ENCODE results near the gene ALDH1A3.

ALDH1A3 gene

DNA sequence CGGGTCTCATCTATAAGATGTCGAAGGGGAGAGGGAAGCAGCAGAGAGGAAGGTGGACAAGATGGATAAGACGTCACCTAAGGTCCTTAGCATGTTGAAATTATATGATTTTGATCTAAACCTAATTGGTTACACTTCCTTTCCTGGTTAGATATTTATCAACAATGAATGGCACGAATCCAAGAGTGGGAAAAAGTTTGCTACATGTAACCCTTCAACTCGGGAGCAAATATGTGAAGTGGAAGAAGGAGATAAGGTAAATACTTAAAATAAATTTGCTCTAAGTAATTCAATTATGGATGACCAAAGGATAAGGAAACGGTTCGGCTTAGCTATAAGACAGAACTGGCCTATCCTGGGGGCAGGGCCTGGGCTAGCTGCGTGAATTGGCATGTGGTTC is 5.5 kb downstream of the ALDH1A3 start:
- DNase-seq: no peak

DNA sequence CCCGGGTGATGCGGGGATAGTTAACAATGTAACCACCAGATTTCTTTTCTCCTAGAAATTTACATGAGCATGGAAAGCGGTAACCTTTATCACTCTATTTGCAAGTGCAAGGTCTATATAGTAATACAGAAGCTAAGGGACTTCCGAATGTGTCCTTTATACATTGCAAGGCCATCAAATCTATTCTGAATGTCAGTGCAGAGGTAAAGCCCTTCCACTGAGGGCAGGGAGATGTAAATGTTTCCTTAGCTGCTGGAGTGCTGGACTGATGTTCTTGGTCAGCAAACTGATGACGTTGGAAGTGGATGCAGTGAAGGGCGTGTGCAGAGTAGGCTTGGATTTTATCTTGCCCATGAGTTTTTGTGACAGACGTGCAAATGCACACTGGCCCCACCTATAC is 6.2 kb downstream of the ALDH1A3 start:
- no peak for DNase-seq

DNA sequence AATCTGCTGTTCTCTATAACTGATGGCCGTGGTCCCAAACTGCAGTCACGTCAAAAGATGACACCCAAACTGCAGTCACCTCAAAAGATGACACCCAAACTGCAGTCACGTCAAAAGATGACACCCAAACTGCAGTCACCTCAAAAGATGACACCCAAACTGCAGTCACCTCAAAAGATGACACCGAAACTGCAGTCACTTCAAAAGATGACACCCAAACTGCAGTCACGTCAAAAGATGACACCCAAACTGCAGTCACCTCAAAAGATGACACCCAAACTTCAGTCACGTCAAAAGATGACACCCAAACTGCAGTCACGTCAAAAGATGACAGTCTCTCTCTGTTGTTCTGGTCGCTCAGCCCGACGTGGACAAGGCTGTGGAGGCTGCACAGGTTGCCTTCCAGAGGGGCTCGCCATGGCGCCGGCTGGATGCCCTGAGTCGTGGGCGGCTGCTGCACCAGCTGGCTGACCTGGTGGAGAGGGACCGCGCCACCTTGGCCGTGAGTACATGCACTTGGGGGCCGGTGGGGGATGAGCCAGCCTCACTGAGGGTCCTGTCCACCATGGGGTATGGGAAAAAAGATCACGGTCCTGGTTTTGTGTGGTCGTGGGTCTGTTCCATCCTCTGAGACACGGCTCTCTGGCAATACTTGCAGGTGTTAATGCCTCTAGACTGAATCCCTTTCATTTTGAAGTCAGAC is 7.7 kb downstream of the ALDH1A3 start:
- DNase-seq: no peak

DNA sequence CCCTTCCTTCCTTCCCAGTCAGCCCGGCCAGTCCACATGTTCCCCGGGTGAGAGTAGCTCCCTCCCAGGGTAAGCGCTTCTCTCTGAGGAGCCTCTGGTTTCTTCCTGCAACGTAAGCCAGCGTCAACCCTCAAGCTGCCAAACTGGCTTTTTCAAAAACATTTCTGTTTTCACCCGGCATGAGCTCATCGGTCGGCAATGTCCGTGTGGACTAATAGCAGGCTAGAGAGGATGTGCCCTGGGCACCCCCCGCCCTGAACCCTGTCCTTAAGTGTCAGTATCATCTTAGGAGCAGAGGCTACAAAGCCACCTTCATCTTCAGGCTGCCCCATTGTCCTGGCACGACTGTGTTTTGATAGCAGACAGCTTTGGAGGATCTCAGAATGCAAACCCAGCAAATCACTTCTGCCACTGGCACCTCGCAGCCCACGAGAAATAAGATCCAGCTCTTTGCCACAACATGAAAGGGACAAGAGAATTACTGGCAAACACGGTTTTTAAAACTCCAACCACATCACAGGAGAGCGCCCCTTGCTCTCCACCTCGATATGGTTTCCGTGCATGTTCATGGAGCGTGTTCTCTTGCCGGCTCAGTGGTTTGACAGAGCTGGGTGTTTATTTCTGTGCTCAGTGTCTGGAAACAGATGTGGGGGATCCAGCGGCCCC is 9.9 kb downstream of the ALDH1A3 start:
- DNase-seq: no peak

DNA sequence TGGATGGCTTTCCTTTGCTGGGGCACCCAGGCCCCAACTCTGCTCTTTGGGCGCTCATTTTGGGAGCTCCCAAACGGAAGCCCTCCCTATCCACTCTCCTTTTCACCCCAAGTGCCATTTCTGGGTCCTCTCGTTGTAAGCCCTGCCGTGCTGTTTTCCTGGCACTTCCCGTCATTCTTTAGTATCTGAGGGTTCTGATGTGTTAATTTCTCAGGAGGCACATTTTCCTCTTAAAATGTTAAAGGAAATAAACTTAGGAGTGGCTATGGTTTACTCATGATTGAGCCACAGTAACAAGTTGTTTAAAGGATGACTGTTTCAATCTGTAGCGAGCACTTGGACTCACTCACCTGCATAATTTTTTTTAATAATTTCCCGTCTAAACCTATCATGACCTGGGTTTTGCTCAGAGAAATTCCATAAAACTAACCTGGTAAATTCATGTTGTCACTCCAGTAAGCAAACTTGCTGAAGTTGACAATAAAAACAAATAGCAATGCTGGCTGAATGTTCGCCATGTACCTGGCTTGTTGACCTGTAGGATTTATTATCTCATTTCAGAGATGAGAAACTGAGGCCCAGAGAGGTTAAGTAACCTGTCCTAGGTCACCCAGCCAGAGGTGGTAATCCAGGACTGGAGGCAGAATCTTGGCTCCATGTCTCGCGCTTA is 10.6 kb downstream of the ALDH1A3 start:
- no peak for DNase-seq

DNA sequence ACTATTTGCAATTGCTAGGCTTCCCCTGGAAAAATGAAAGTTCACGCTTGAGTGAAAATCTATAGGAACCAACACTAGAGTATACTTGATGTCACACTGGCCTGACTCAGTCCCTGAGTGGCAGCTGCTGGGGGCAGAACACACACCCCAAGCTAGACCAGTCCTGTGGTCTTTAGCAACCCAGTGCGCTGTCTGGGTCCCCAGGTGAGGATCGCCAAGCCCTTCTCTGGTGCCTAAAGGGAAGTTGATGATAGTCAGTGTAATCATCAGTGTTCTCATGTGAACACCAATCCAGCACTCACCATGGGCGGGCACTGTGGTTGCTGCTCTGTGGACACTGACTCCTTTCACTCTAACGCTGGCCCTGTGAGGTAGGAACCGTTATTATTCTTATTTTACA is 11.2 kb downstream of the ALDH1A3 start:
- DNase-seq: no peak

DNA sequence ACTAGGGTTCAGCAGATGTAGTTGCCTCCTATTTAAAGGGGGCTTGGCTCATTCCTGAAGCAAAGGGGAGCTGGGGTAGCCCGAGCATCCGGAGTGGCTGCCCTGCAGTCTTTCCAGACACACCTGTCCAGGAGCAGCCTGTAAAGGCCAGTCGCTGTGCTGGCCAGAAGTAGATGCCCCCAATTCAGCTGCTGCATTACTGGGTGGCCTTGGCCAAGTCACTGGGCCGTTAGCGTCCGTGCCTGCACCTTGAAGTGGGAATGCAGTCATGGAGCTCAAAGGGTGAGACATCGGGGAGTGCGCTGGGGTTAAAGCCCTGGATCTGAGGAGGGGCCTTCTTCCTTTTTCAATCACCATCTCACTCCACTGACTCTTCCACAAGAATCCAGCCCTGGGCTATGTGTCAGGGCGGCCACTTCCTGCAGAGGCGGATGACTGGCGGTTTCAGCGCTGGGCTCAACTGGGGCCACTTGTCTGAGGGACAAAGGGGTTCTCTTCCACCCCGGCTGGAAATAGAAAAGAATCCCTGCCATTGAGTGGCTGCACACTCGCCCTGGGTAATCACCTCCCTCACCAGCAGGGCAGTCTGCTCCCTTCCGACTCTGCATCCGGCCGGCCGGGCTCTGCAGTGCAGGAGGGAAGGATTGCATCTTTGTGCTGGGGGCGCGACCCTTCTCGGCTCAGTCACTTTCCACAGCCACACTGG is 11.8 kb downstream of the ALDH1A3 start:
- DNase-seq: no peak

DNA sequence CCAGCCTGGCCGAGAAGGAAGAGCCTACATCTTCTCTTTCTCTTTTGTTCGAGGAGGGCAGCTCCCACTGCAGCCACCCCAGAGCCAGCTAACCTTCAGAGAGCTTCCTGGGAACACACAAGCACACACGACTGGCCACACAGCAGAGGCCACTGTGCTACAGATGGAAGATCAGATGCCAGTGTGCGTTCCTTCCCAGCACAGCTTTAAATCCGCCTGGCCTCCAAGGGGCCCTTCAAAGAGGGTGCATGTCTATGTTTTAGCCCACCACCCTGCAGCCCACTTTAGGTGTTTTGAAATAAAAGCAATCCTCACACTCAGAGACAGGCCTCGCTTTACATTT is 12.4 kb downstream of the ALDH1A3 start:
- DNase-seq: no peak

DNA sequence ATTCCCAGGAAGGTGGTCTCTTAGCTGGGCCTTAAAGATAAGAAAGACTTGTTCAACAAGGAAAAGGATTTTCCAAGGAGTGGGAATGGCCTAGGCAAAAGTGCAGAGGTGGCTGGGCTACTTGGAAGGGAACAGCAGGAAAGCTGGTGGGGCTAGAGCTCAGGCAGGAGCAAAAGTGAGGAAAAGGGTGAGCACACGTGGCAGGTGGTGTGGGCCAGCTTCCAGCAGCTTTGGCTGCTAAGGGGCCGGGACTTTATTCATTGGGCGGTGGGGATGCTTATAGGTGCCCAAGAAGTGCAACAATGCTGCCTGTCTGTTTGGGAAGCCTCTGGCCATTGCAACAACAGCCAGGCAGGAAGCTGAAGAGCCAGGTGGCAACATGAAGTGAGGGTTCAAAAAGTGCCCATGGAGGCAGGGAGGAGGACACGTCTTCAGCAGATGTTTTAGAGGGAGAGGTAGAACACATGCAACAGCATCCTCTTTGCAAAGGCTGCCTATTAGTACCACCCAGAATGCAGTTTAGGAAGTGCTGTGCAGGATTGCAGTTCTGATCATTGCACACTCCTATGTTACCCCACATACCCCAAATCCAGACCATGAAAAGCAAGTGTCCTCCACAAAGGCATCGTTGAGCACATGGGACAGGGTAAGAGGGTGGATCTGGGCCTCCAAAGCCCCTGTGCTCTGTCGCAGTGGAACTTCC is 13.8 kb downstream of the ALDH1A3 start:
- DNase-seq: no peak

DNA sequence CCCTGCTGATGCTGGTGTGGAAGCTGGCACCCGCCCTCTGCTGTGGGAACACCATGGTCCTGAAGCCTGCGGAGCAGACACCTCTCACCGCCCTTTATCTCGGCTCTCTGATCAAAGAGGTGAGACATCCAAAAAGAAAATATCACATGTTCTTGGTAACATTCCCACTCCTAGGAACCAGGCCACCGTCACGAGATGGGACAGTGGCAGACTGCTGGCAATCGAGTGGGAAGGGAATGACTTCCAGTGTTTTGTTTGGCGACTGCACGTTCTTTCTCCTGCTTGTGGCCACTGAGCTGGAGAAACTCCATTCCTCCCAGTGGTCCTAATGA is 14.3 kb downstream of the ALDH1A3 start:
- no peak for DNase-seq

DNA sequence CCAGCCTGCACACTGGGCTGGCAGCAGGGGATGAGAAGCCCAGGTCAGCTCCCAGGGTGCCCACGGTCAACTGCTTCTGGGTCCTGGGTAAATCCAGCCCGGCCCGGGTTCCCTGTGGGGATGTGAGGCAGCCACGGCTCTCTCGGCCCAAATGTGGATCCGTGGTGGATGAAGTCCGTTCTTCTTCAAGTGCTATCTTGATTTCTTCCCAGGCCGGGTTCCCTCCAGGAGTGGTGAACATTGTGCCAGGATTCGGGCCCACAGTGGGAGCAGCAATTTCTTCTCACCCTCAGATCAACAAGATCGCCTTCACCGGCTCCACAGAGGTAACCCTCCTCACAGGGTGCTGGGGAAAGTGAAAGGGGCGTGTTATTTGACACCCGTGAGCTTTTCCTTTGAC is 16.1 kb downstream of the ALDH1A3 start:
- DNase-seq: no peak

DNA sequence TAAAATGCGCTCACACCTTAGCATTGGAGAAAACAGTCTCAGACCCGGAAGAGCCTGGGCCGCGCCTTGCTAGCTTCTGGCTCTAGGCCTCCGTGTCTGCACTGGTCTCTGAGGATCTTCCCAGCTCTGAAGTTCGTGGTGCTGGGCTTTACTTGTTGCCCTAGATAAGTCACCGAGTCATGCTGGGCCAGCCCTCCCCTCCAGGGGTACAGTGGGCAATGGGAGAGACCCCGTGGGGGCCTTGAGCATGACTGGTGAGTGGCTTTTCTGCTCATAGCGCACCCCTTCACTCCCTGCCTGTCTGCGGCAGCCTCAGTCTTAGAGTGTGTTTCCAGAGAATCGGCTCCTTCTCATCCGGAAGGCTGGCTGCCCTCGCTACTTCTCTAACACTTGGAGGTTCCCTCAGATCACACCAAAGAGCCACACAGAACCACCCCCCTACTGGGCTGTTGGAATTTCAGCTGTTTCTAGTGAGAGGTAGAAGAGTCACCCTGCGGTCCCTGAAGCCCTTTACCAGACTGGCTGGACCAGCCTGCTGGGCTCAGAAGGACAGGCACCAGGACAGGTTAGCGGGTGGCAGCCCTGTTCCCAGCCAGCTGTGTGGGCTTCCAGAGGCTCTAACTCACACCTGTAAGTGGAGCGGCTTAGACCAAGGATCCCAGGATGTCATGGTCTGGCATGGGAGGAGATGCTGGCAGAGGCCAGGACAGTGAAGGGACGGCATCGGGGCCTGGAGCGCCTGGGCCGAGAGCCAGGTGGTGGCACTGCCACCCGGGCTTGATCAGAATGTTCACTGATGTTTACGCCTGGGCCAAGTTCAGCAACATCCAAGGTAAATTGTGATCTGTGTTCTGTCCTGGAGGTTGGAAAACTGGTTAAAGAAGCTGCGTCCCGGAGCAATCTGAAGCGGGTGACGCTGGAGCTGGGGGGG is 17.9 kb downstream of the ALDH1A3 start:
- no peak for DNase-seq

DNA sequence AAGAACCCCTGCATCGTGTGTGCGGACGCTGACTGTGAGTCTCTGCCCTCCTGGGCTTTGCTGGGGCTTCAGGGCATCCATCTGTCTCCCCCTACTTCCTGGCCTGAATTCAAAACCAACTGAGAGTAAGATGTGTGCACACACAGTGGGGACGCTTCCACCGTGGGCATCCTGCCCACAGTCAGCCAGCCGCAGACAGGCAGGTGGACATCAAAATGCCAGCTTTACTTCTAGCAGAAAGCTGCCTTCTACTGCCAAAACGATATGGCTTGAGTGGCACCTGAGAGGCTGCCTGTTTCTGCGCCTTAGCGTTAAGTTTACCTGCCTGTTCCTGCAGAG is 18.5 kb downstream of the ALDH1A3 start:
- no peak for DNase-seq

DNA sequence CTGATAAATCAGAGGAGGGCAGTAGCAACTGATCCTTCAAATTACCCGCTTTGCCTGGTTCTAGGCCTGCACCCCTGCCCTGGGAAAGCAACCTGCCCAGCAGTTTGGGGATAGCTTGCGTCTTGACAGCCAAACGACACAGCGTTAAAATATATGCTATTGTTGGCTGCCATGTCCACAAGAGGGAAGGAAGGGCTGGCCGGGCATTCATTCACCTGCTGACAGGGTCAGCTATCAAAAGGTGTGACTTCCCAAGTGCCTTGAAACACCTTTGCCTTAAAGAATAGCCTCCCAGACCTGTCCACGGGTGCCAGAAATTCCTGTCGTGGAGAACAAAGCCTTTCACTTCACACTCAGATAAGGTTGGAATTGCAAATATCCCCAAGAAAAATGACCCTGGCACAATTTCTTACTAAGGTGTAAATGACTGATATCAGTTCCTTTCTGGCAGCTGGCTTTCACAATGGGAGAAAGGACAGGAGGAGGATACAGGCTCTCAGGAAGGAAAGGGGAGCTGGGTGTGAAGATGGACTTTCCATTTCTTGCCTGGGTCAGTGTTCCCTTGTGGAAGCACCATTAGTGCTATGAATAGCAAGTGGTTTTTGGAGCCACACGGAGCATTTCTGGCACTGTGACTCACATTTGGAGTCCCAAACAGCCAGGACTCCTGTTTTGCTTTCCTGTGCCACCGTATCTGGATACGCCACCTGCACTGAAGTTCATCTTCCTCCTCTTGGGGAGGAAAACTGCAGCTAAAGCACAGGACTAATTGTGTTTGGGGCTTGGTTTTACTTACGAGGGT is 19.2 kb downstream of the ALDH1A3 start:
- DNase-seq: no peak

DNA sequence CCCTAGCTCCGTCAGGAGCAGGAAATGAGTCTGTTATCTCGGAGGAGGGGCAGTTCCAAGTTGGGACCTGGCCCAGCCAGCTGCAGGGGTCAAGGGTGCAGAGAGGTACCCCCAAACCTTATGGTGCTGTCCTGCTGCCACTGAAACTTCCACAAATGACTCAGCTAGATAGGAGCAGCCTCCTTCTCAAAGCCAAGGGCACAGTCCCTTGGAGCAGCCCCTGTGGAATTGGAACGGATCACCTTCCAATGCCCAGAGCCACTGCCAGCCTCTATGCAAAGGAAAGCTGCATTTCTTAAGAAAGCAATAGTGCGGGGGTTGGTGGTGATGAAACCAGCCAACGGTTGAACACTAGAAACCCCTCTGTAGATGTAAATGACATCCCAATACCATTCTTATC is 20.0 kb downstream of the ALDH1A3 start:
- no peak for DNase-seq

DNA sequence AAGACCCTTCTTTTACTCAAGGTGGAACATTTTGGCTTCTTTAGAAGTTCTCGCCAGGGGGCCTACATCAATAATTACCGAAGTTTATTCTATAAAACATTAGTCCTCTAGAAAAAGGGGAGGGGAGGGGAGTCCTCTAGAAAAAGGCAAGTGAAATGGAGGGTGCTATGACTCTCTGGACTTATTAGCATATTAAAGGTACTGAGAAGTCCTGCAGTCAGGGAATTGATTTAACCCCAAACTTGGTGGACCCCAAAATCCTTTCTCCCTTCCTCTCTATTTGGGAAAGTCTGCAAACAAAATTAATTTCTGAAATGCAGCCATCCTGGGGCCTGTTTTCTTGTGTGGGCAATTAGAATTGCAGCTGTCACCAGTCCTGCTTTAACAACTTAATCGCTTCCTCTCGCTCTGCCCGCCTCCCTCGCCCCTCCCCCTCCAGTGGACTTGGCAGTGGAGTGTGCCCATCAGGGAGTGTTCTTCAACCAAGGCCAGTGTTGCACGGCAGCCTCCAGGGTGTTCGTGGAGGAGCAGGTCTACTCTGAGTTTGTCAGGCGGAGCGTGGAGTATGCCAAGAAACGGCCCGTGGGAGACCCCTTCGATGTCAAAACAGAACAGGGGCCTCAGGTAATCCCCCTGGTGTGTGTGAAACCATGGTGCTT is 20.6 kb downstream of the ALDH1A3 start:
- DNase-seq: no peak

DNA sequence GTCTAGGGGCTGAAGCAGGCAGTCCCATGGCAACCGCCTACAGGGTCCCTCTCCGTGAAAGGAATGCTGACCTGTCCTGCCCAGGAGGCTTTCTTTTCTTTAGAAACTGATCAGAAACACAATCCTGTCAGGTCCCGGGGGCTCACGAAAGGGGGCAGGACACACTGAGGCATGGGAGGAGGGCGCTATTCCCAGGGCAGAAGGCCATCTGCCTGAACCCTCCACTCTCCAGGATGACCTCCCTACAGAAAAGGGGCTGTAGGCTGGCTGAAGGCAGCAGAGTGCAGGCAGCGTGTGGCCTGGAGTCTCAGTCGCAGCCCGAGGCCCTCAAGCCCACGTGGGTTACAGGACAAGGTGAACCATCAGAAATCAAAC is 21.2 kb downstream of the ALDH1A3 start:
- no peak for DNase-seq

DNA sequence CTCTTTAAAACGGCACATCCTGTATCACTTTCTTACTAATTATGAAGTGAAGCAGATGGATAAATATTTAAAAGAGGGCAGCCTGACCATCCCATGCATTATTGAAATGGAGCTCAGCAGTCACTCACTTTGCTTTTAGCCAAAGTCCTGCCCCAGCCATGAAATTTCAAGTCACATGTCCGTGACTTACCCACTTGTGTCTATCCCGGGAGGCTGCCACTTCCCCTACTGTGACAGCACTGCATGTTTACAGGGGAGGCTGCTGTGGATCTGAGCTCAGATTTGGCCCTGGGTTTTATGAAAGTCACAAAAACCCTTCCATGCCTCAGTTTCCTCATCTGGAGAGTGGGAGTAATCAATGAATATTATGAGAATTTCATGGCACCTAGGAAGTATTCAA is 21.7 kb downstream of the ALDH1A3 start:
- no peak for DNase-seq

DNA sequence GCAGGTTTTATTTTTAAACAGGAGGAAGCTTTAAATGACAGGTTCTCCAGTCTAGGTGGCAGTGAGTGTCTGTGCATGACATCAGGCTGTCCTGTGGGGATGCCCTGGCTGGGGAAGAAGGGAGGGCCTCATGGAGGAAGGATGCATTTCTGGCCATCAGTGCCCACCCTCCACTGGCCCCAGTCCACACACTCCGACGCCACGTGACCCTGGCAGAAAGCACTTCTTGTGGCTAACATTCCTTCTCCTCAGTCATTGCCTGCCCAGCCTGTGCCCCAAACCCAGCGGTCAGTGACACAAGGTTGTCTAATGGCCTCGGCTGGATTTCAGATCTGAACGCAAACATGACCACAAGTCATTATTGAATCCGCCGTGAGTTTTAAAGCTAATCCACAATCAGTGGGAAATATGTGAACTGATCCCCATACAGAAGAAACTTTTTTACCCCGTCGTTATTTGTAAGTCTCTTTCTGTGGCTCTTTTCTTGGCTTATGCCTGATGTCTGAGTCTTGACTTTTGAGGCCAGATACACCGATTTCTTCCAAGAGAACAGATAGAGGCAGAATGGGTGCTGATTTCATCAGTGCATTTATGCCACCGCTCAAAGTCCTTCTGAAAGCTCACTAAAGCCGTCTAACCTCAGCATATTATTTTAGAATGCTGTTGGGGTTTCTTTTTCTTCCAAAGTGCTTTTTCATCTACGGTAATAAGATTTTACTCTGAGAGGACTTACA is 22.2 kb downstream of the ALDH1A3 start:
- DNase-seq: no peak
